ENCODE results near the gene ATM.
"Not testable (repeated sequence)": the region's sequence is repeated elsewhere in the genome, so short reads cannot be mapped to it uniquely, and the experiment has no call there.

ATM gene

DNA sequence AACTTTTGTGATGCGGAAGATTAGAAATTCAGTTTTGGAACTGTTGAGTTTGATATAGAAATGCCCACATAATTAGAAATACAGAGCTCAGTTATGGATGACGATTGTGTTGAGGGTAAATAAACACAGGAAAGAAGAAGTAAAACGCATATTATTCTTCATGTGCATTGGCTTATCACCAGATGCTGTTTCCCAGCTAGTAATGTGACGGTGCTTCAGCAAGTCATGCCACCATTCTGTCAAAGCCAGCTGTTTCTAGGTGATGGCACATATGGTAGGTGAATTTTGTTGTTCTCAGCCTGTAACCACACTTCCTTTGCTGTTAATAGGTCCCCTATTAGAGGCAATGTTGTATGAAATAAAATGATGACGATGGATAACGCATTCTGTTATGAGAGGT, 175.6 kb downstream of the ATM start:
- DNase-seq (ENCODE audit: insufficient read length), result no peak
- FAIRE-seq, result no peak
- no peak for TF ChIP-seq POLR2A (IDR thresholded peaks at IDR 0.05; ENCODE audit: low read depth, low read length)
- TF ChIP-seq TAF1 (IDR thresholded peaks at IDR 0.05; ENCODE audit: borderline replicate concordance, low read depth, low read length), result no peak
- TF ChIP-seq POLR2AphosphoS5 (IDR thresholded peaks at IDR 0.05; ENCODE audit: low read depth, low read length), result no peak

GRCh38 chr11:108402241-108402640, 179.4 kb downstream of the ATM start:
- no peak for DNase-seq (ENCODE audit: insufficient read length)
- no peak for TF ChIP-seq POLR2A (IDR thresholded peaks at IDR 0.05; ENCODE audit: low read depth, low read length)
- no peak for TF ChIP-seq TAF1 (IDR thresholded peaks at IDR 0.05; ENCODE audit: borderline replicate concordance, low read depth, low read length)
- no peak for TF ChIP-seq POLR2AphosphoS5 (IDR thresholded peaks at IDR 0.05; ENCODE audit: low read depth, low read length)
- no peak for FAIRE-seq

DNA sequence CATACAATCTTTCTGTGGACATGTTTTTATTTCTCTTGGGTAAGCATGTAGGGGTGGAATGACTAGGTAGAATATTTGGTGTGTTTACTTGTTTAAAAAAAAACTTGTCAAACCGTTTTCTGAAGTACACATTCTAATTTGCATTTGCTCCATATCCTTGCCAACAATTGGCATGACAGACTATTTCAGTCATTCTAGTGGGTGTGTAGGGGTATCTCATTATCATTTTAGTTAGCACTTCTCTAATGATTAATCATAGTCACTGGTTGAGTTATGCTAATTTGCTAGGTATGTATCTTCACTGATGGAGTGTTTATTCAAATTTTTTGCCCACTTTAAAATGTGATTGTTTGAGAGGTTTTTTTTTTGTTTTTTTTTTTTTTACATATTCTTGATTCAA, 180.2 kb downstream of the ATM start:
- no peak for DNase-seq (ENCODE audit: insufficient read length)
- no peak for TF ChIP-seq TAF1 (IDR thresholded peaks at IDR 0.05; ENCODE audit: borderline replicate concordance, low read depth, low read length)
- TF ChIP-seq POLR2A (IDR thresholded peaks at IDR 0.05; ENCODE audit: low read depth, low read length), result no peak
- no peak for TF ChIP-seq POLR2AphosphoS5 (IDR thresholded peaks at IDR 0.05; ENCODE audit: low read depth, low read length)
- FAIRE-seq, result no peak

- TF ChIP-seq POLR2A (IDR thresholded peaks at IDR 0.05; ENCODE audit: low read depth, low read length) (no peak), TAF1 (IDR thresholded peaks at IDR 0.05; ENCODE audit: borderline replicate concordance, low read depth, low read length) (no peak), POLR2AphosphoS5 (IDR thresholded peaks at IDR 0.05; ENCODE audit: low read depth, low read length) (no peak)
- FAIRE-seq, result peak; percentile 24
- no peak for DNase-seq (ENCODE audit: insufficient read length)
These were observed 182.8 kb downstream of the ATM start for GRCh38 chr11:108405706-108406105.

DNA sequence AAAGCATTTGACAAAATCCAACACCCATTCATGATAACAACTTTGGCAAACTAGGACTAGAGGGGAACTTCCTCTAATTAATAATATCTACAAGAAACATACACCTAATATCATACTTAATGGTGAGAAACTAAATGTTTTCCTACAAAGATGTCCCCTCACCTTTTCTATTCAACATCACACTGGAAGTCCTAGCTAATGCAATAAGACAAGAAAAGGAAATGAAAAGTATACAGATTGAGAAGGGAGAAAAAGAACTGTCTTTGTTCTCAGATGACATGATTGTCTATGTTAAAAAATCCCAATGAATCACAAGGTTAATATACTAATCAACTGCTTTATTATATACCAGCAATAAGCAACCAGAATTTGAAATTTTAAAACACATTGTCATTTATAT, 192.1 kb downstream of the ATM start:
- no peak for FAIRE-seq
- TF ChIP-seq POLR2A (IDR thresholded peaks at IDR 0.05; ENCODE audit: low read depth, low read length) (no peak), TAF1 (IDR thresholded peaks at IDR 0.05; ENCODE audit: borderline replicate concordance, low read depth, low read length) (no peak), POLR2AphosphoS5 (IDR thresholded peaks at IDR 0.05; ENCODE audit: low read depth, low read length) (no peak)
- no peak for DNase-seq (ENCODE audit: insufficient read length)

- DNase-seq (ENCODE audit: insufficient read length), result not testable (repeated sequence)
- peak; percentile 90 for FAIRE-seq
These were observed 194.7 kb downstream of the ATM start for GRCh38 chr11:108417551-108417950.

Measured in GM12892 (cell line).